ENCODE results near the gene OXLD1.

OXLD1 gene

GRCh38 chr17:81682565-81683207, 16.3 kb upstream of the OXLD1 start:
- Histone ChIP-seq H3K4me2 (ENCODE audit: low read length) (peak overlapping the region; percentile 68), H2BK5ac (ENCODE audit: low read depth, low read length, poor library complexity) (no peak overlapping the region), H4K91ac (ENCODE audit: low read depth, low read length) (no peak overlapping the region), H3K14ac (ENCODE audit: low read length) (peak overlapping the region; percentile 97), H3K36me3 (ENCODE audit: control insufficient read depth in 1 of 2, insufficient read depth in 2 of 2, low read length in 2 of 2) (peaks cover 32 to 42% of the 10 kb centered on the region in 2 experiments), H3K4me3 (ENCODE audit: low read depth, low read length) (peak overlapping the region; percentile 92), H2AK5ac (ENCODE audit: low read length) (peak overlapping the region; percentile 85), H2BK12ac (ENCODE audit: low read length) (no peak overlapping the region), H3K4ac (ENCODE audit: low read depth, low read length) (peak overlapping the region; percentile 90), H2BK120ac (ENCODE audit: insufficient read depth, low read length, poor library complexity) (peak overlapping the region; percentile 87), H2AFZ (ENCODE audit: insufficient read depth, low read length, poor library complexity) (peak overlapping the region; percentile 87), H3K18ac (ENCODE audit: low read length) (peak overlapping the region; percentile 93), H3K4me1 (ENCODE audit: control insufficient read depth in 1 of 2, insufficient read depth in 2 of 2, low read length in 2 of 2) (peaks cover 15 to 16% of the 10 kb centered on the region in 2 experiments), H4K12ac (ENCODE audit: low read depth, low read length) (peak overlapping the region; percentile 92), H3K23ac (ENCODE audit: low read length) (no peak overlapping the region), H3K9ac (ENCODE audit: low read length) (peak overlapping the region; percentile 98), H3K27me3 (ENCODE audit: insufficient read depth, low read length) (no peaks in the 10 kb centered on the region), H4K8ac (ENCODE audit: low read depth, low read length) (peak overlapping the region; percentile 94), H3K27ac (ENCODE audit: low read depth, low read length) (no peak overlapping the region), H3K79me1 (ENCODE audit: low read length) (peaks cover 10% of the 10 kb centered on the region), H3K9me3 (ENCODE audit: insufficient read depth, low read depth, low read length) (no peaks in the 10 kb centered on the region), H3K79me2 (ENCODE audit: control insufficient read depth, insufficient read depth, low read length, poor library complexity) (peaks cover 20% of the 10 kb centered on the region)
- DNase-seq = no peak
- no CpG with 5 or more reads among the region's 19 CpGs for WGBS (ENCODE audit: extremely low coverage, insufficient coverage, insufficient read length)

GRCh38 chr17:81681672-81682071, 15.3 kb upstream of the OXLD1 start:
- Histone ChIP-seq H3K4ac (ENCODE audit: low read depth, low read length) (no peak overlapping the region), H3K18ac (ENCODE audit: low read length) (no peak overlapping the region), H2BK120ac (ENCODE audit: insufficient read depth, low read length, poor library complexity) (no peak overlapping the region), H4K8ac (ENCODE audit: low read depth, low read length) (no peak overlapping the region), H3K79me2 (ENCODE audit: control insufficient read depth, insufficient read depth, low read length, poor library complexity) (peaks cover 20% of the 10 kb centered on the region), H3K9ac (ENCODE audit: low read length) (no peak overlapping the region), H3K4me3 (ENCODE audit: low read depth, low read length) (no peak overlapping the region), H2BK12ac (ENCODE audit: low read length) (no peak overlapping the region), H3K4me2 (ENCODE audit: low read length) (no peak overlapping the region), H3K27me3 (ENCODE audit: insufficient read depth, low read length) (no peaks in the 10 kb centered on the region), H3K4me1 (ENCODE audit: control insufficient read depth in 1 of 2, insufficient read depth in 2 of 2, low read length in 2 of 2) (peaks cover 15 to 16% of the 10 kb centered on the region in 2 experiments), H4K12ac (ENCODE audit: low read depth, low read length) (no peak overlapping the region), H3K36me3 (ENCODE audit: control insufficient read depth in 1 of 2, insufficient read depth in 2 of 2, low read length in 2 of 2) (peaks cover 21 to 32% of the 10 kb centered on the region in 2 experiments), H3K79me1 (ENCODE audit: low read length) (peaks cover 10% of the 10 kb centered on the region), H3K23ac (ENCODE audit: low read length) (no peak overlapping the region), H3K14ac (ENCODE audit: low read length) (no peak overlapping the region), H2AK5ac (ENCODE audit: low read length) (no peak overlapping the region), H2BK5ac (ENCODE audit: low read depth, low read length, poor library complexity) (no peak overlapping the region), H2AFZ (ENCODE audit: insufficient read depth, low read length, poor library complexity) (no peak overlapping the region), H4K91ac (ENCODE audit: low read depth, low read length) (no peak overlapping the region), H3K9me3 (ENCODE audit: insufficient read depth, low read depth, low read length) (no peaks in the 10 kb centered on the region), H3K27ac (ENCODE audit: low read depth, low read length) (no peak overlapping the region)
- no peak for DNase-seq
- no CpG with 5 or more reads among the region's 17 CpGs for WGBS (ENCODE audit: extremely low coverage, insufficient coverage, insufficient read length)

DNA sequence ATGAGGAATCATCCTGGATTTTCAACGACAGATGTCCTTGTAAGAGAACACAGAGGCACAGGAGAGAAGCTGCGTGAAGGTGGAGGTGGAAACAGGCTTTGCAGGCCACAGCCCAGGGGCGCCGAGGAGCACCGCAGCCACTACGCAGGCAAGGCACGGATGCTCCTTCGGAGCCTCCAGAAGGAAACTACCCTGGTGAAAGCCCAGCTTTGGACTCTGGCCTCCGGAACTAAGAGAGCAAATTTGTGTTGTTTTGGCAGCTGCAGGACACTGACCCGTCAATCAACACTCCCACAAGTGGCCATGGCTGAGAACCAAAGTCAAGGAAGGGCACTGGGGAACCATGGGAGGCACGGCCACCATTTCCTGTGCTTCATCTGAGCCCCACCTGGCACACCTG, 13.7 kb upstream of the OXLD1 start:
- DNase-seq = no peak
- Histone ChIP-seq H2BK120ac (ENCODE audit: insufficient read depth, low read length, poor library complexity) (no peak overlapping the region), H3K18ac (ENCODE audit: low read length) (no peak overlapping the region), H3K23ac (ENCODE audit: low read length) (no peak overlapping the region), H2AFZ (ENCODE audit: insufficient read depth, low read length, poor library complexity) (no peak overlapping the region), H3K9ac (ENCODE audit: low read length) (no peak overlapping the region), H2BK5ac (ENCODE audit: low read depth, low read length, poor library complexity) (no peak overlapping the region), H4K12ac (ENCODE audit: low read depth, low read length) (no peak overlapping the region), H3K36me3 (ENCODE audit: control insufficient read depth in 1 of 2, insufficient read depth in 2 of 2, low read length in 2 of 2) (peaks cover 11 to 17% of the 10 kb centered on the region in 2 experiments), H3K79me2 (ENCODE audit: control insufficient read depth, insufficient read depth, low read length, poor library complexity) (peaks cover 19% of the 10 kb centered on the region), H3K27ac (ENCODE audit: low read depth, low read length) (no peak overlapping the region), H3K4me3 (ENCODE audit: low read depth, low read length) (no peak overlapping the region), H3K4me2 (ENCODE audit: low read length) (no peak overlapping the region), H2AK5ac (ENCODE audit: low read length) (no peak overlapping the region), H2BK12ac (ENCODE audit: low read length) (no peak overlapping the region), H3K4me1 (ENCODE audit: control insufficient read depth in 1 of 2, insufficient read depth in 2 of 2, low read length in 2 of 2) (peaks cover 12 to 13% of the 10 kb centered on the region in 2 experiments), H3K14ac (ENCODE audit: low read length) (no peak overlapping the region), H4K8ac (ENCODE audit: low read depth, low read length) (no peak overlapping the region), H4K91ac (ENCODE audit: low read depth, low read length) (no peak overlapping the region), H3K27me3 (ENCODE audit: insufficient read depth, low read length) (no peaks in the 10 kb centered on the region), H3K9me3 (ENCODE audit: insufficient read depth, low read depth, low read length) (no peaks in the 10 kb centered on the region), H3K4ac (ENCODE audit: low read depth, low read length) (no peak overlapping the region), H3K79me1 (ENCODE audit: low read length) (peaks cover 10% of the 10 kb centered on the region)
- no CpG with 5 or more reads among the region's 11 CpGs for WGBS (ENCODE audit: extremely low coverage, insufficient coverage, insufficient read length)

GRCh38 chr17:81676906-81677305, 10.5 kb upstream of the OXLD1 start:
- no peak overlapping the region for H4K8ac ChIP-seq (ENCODE audit: low read depth, low read length)
- no peak overlapping the region for H3K9ac ChIP-seq (ENCODE audit: low read length)
- peaks cover 35 to 43% of the 10 kb centered on the region in 2 experiments for H3K36me3 ChIP-seq (ENCODE audit: control insufficient read depth in 1 of 2, insufficient read depth in 2 of 2, low read length in 2 of 2)
- H3K9me3 ChIP-seq (ENCODE audit: insufficient read depth, low read depth, low read length) = peaks cover 1% of the 10 kb centered on the region
- H3K4me1 ChIP-seq (ENCODE audit: control insufficient read depth in 1 of 2, insufficient read depth in 2 of 2, low read length in 2 of 2) = no peaks in the 10 kb centered on the region
- H3K27ac ChIP-seq (ENCODE audit: low read depth, low read length) = no peak overlapping the region
- no peaks in the 10 kb centered on the region for H3K27me3 ChIP-seq (ENCODE audit: insufficient read depth, low read length)
- no peak overlapping the region for H3K4me2 ChIP-seq (ENCODE audit: low read length)
- no peak overlapping the region for H3K14ac ChIP-seq (ENCODE audit: low read length)
- no peak overlapping the region for H4K91ac ChIP-seq (ENCODE audit: low read depth, low read length)
- DNase-seq = no peak
- no peak overlapping the region for H3K4me3 ChIP-seq (ENCODE audit: low read depth, low read length)
- WGBS (ENCODE audit: extremely low coverage, insufficient coverage, insufficient read length) = no CpG with 5 or more reads among the region's 17 CpGs
- H3K79me1 ChIP-seq (ENCODE audit: low read length) = no peaks in the 10 kb centered on the region
- H3K23ac ChIP-seq (ENCODE audit: low read length) = no peak overlapping the region
- no peak overlapping the region for H2BK120ac ChIP-seq (ENCODE audit: insufficient read depth, low read length, poor library complexity)
- no peak overlapping the region for H4K12ac ChIP-seq (ENCODE audit: low read depth, low read length)
- no peak overlapping the region for H2BK5ac ChIP-seq (ENCODE audit: low read depth, low read length, poor library complexity)
- no peak overlapping the region for H2BK12ac ChIP-seq (ENCODE audit: low read length)
- no peak overlapping the region for H3K18ac ChIP-seq (ENCODE audit: low read length)
- H3K79me2 ChIP-seq (ENCODE audit: control insufficient read depth, insufficient read depth, low read length, poor library complexity) = no peaks in the 10 kb centered on the region
- no peak overlapping the region for H2AFZ ChIP-seq (ENCODE audit: insufficient read depth, low read length, poor library complexity)
- no peak overlapping the region for H3K4ac ChIP-seq (ENCODE audit: low read depth, low read length)
- no peak overlapping the region for H2AK5ac ChIP-seq (ENCODE audit: low read length)
